HG02840 (cell line): ENCODE measurements around the gene CD37.
"Not testable (repeated sequence)": the region's sequence is repeated elsewhere in the genome, so short reads cannot be mapped to it uniquely, and the experiment has no call there.

Source experiments
- ATAC-seq: cut with Tn5 transposase; IDR thresholded peaks from one replicate; pipeline ENCODE4 v1.9.1; 2021; ENCODE audit warnings: mild to moderate bottlenecking, moderate library complexity, moderate number of reproducible peaks; ENCODE audit not compliant: unreplicated experiment, low FRiP score

CD37 gene

GRCh38 chr19:49371184-49371583, 36.0 kb downstream of the CD37 start:
- ATAC-seq, result no peak

GRCh38 chr19:49373174-49373573, 38.0 kb downstream of the CD37 start:
- not testable (repeated sequence) for ATAC-seq

GRCh38 chr19:49374665-49375434, 39.6 kb downstream of the CD37 start:
- ATAC-seq, result no peak

- ATAC-seq, result no peak
These were observed 43.3 kb downstream of the CD37 start for GRCh38 chr19:49378512-49378911.

- no peak for ATAC-seq
These were observed 45.2 kb downstream of the CD37 start for GRCh38 chr19:49380391-49380790.

- no peak for ATAC-seq
These were observed 47.4 kb downstream of the CD37 start for GRCh38 chr19:49382639-49383038.

- ATAC-seq, result no peak
These were observed 48.4 kb downstream of the CD37 start for GRCh38 chr19:49383599-49383998.

GRCh38 chr19:49387936-49388372, 52.7 kb downstream of the CD37 start, which contains the start of gene KASH5:
KASH5 (plus strand) TSS chr19:49388249; CDS start chr19:49390884, 2,635 bp downstream.
- no peak for ATAC-seq

- ATAC-seq, result no peak
These were observed 54.2 kb downstream of the CD37 start for GRCh38 chr19:49389406-49389805.
